IMR-90 (cell line): ENCODE results near the gene XPO6. TPM values are rescaled to one million over a fixed set of nuclear protein-coding genes. Genes with fewer than 3 reads are reported as not detected.

ENCODE experiments used
- ATAC-seq: fragments of 200-7000 bp; cut with Tn5 transposase; 2 replicates; pipeline ENCODE4 v1.9.1; 2020; ENCODE audit warnings: low read depth, mild to moderate bottlenecking, moderate library complexity
- BruUV-seq: library from RNA; stranded (reverse); fragments of 400-500 nt; replicated peaks from 2 replicates; lab custom pipeline; 2021; lab: Mats Ljungman, UMichigan
- CTCF ChIA-PET: fragments of 300-600 bp; formaldehyde crosslinking; extraction: SDS; loops from one replicate; lab custom pipeline; 2021; ENCODE audit warnings: antibody characterized with exemption; lab: Yijun Ruan, JAX
- POLR2A ChIA-PET: fragments of 300-600 bp; sonication (Branson Sonifier 250); formaldehyde crosslinking; loops from one replicate; lab custom pipeline; 2022; ENCODE audit warnings: antibody characterized with exemption; ENCODE audit not compliant: unreplicated experiment; lab: Charles Lee
- DNase-seq: peaks from one replicate; pipeline ENCODE4 v3.0.0; 2013
- H2AFZ ChIP-seq: replicated peaks from 2 replicates; pipeline ENCODE3; 2013; ENCODE audit warnings: low read length, mild to moderate bottlenecking; ENCODE audit not compliant: poor library complexity
- H2AK5ac ChIP-seq: 2 replicates; pipeline ENCODE4 v1.6.1; 2013; ENCODE audit warnings: low read depth, low read length, inconsistent platforms
- H2AK9ac ChIP-seq: replicated peaks from 2 replicates; pipeline ENCODE3; 2013; ENCODE audit warnings: mild to moderate bottlenecking, low read depth, low read length, moderate library complexity; ENCODE audit not compliant: poor library complexity
- H2BK120ac ChIP-seq: 2 replicates; pipeline ENCODE4 v1.6.1; 2013; ENCODE audit warnings: low read depth, low read length, inconsistent platforms
- H2BK15ac ChIP-seq: 3 replicates; pipeline ENCODE4 v1.6.1; 2013; ENCODE audit warnings: low read depth, low read length, inconsistent platforms
- H2BK20ac ChIP-seq: 2 replicates; pipeline ENCODE4 v1.6.1; 2013; ENCODE audit warnings: low read depth, mild to moderate bottlenecking, inconsistent platforms, low read length, moderate library complexity
- H2BK5ac ChIP-seq: 2 replicates; pipeline ENCODE4 v1.6.1; 2013; ENCODE audit warnings: mild to moderate bottlenecking, low read depth, low read length, inconsistent platforms; ENCODE audit not compliant: poor library complexity, severe bottlenecking
- H3K14ac ChIP-seq: replicated peaks from 2 replicates; pipeline ENCODE4 v1.6.1; 2013; ENCODE audit warnings: low read depth, low read length, inconsistent platforms
- H3K18ac ChIP-seq: 2 replicates; pipeline ENCODE4 v1.6.1; 2013; ENCODE audit warnings: low read depth, low read length, control low read depth
- H3K23ac ChIP-seq: 2 replicates; pipeline ENCODE4 v1.6.1; 2013; ENCODE audit warnings: low read depth, low read length, inconsistent platforms
- H3K27ac ChIP-seq: 2 replicates; pipeline ENCODE4 v1.5.1; 2013; ENCODE audit warnings: mild to moderate bottlenecking, control low read depth, low read length; ENCODE audit not compliant: insufficient read depth
- H3K27me3 ChIP-seq: 2 replicates; pipeline ENCODE4 v1.6.1; 2013; ENCODE audit warnings: low read length; ENCODE audit not compliant: control insufficient read depth, insufficient read depth
- H3K36me3 ChIP-seq: 2 replicates; pipeline ENCODE4 v1.6.1; 2013; ENCODE audit warnings: low read length, mixed read lengths; ENCODE audit not compliant: control insufficient read depth, insufficient read depth
- H3K4ac ChIP-seq: 2 replicates; pipeline ENCODE4 v1.6.1; 2013; ENCODE audit warnings: low read depth, low read length, inconsistent platforms
- H3K4me1 ChIP-seq: 2 replicates; pipeline ENCODE4 v1.6.1; 2013; ENCODE audit warnings: low read length, mixed read lengths; ENCODE audit not compliant: control insufficient read depth, insufficient read depth
- H3K4me2 ChIP-seq: 2 replicates; pipeline ENCODE4 v1.6.1; 2013; ENCODE audit warnings: low read depth, mild to moderate bottlenecking, control low read depth, low read length, moderate library complexity
- H3K4me3 ChIP-seq: 2 replicates; pipeline ENCODE4 v1.5.1; 2013; ENCODE audit warnings: low read depth, mild to moderate bottlenecking, control low read depth, low read length, moderate library complexity; ENCODE audit not compliant: insufficient read depth
- H3K56ac ChIP-seq: 2 replicates; pipeline ENCODE4 v1.6.1; 2013; ENCODE audit warnings: low read length, inconsistent platforms; ENCODE audit not compliant: insufficient read depth; ENCODE audit errors: extremely low read depth
- H3K79me1 ChIP-seq, 2 experiments: 2 replicates each; pipeline ENCODE4 v1.6.1; 2013; ENCODE audit warnings: low read length in 2 of 2, inconsistent platforms in 1 of 2, low read depth in 1 of 2
- H3K9ac ChIP-seq: 2 replicates; pipeline ENCODE4 v1.6.1; 2013; ENCODE audit warnings: low read depth, low read length, control low read depth
- H3K9me1 ChIP-seq: 2 replicates; pipeline ENCODE4 v1.6.1; 2013; ENCODE audit warnings: low read length, inconsistent platforms; ENCODE audit not compliant: insufficient read depth
- H3K9me3 ChIP-seq: 2 replicates; pipeline ENCODE4 v1.6.1; 2013; ENCODE audit warnings: low read length; ENCODE audit not compliant: control insufficient read depth, insufficient read depth
- H4K20me1 ChIP-seq: 2 replicates; pipeline ENCODE4 v1.6.1; 2013; ENCODE audit warnings: low read length, inconsistent platforms; ENCODE audit not compliant: insufficient read depth
- H4K5ac ChIP-seq: 2 replicates; pipeline ENCODE4 v1.6.1; 2013; ENCODE audit warnings: mild to moderate bottlenecking, low read depth, low read length, control low read depth
- H4K8ac ChIP-seq, 2 experiments: 2 replicates each; pipeline ENCODE4 v1.6.1; 2013; ENCODE audit warnings: low read depth in 2 of 2, low read length in 2 of 2, control low read depth in 1 of 2, inconsistent platforms in 1 of 2
- H4K91ac ChIP-seq: 2 replicates; pipeline ENCODE4 v1.6.1; 2013; ENCODE audit warnings: low read depth, low read length, inconsistent platforms; ENCODE audit not compliant: insufficient read depth
- BHLHE40 ChIP-seq: fragments of 150-350 bp; IDR thresholded peaks from 2 replicates; pipeline ENCODE4 v1.6.1; 2016; ENCODE audit warnings: mild to moderate bottlenecking, low read depth, low read length
- CEBPB ChIP-seq: IDR thresholded peaks from 2 replicates; pipeline ENCODE4 v1.6.1; 2012; ENCODE audit warnings: low read depth, low read length, improper control_type of control experiment
- CHD1 ChIP-seq: IDR thresholded peaks from 2 replicates; pipeline ENCODE4 v1.6.1; 2012; ENCODE audit warnings: low read depth, low read length, improper control_type of control experiment
- ELK1 ChIP-seq: fragments of 150-350 bp; IDR thresholded peaks from 2 replicates; pipeline ENCODE4 v1.6.1; 2016; ENCODE audit warnings: low read depth, mild to moderate bottlenecking, low read length, moderate library complexity, borderline replicate concordance
- FOS ChIP-seq: fragments of 150-350 bp; IDR thresholded peaks from 2 replicates; pipeline ENCODE4 v1.6.1; 2016; ENCODE audit warnings: low read depth, low read length
- MAFK ChIP-seq: IDR thresholded peaks from 2 replicates; pipeline ENCODE4 v1.6.1; 2012; ENCODE audit warnings: low read depth, low read length, improper control_type of control experiment
- MAZ ChIP-seq: IDR thresholded peaks from 2 replicates; pipeline ENCODE4 v1.6.1; 2012; ENCODE audit warnings: low read depth, mild to moderate bottlenecking, low read length, improper control_type of control experiment, moderate library complexity, borderline replicate concordance
- MXI1 ChIP-seq: IDR thresholded peaks from 2 replicates; pipeline ENCODE4 v1.6.1; 2012; ENCODE audit warnings: low read depth, mild to moderate bottlenecking, low read length, moderate library complexity, borderline replicate concordance
- NFE2L2 ChIP-seq: fragments of 150-350 bp; IDR thresholded peaks from 2 replicates; pipeline ENCODE4 v1.6.1; 2016; ENCODE audit warnings: low read depth, mild to moderate bottlenecking, low read length
- POLR2A ChIP-seq: IDR thresholded peaks from 2 replicates; pipeline ENCODE4 v1.6.1; 2012; ENCODE audit warnings: mild to moderate bottlenecking, low read depth, low read length
- RCOR1 ChIP-seq: IDR thresholded peaks from 2 replicates; pipeline ENCODE4 v1.6.1; 2012; ENCODE audit warnings: mild to moderate bottlenecking, low read length, improper control_type of control experiment; ENCODE audit not compliant: insufficient replicate concordance
- SMC3 ChIP-seq: fragments of 150-350 bp; IDR thresholded peaks from 2 replicates; pipeline ENCODE4 v1.6.1; 2016; ENCODE audit warnings: low read depth, mild to moderate bottlenecking, antibody characterized with exemption, low read length, moderate library complexity
- USF2 ChIP-seq: fragments of 150-350 bp; IDR thresholded peaks from 2 replicates; pipeline ENCODE4 v1.6.1; 2017; ENCODE audit warnings: mild to moderate bottlenecking, antibody characterized with exemption, low read length, low read depth
- WGBS, 2 experiments: methylation state at CpG; one replicate each; pipeline versions ENCODE4 v1.1.5 to v1.1.7; 2013; ENCODE audit warnings: missing lambda C conversion rate in 2 of 2; ENCODE audit not compliant: insufficient read length in 1 of 2; ENCODE audit errors: extremely low coverage in 2 of 2; 5-methylcytosine and 5-hydroxymethylcytosine counted together
- dilution Hi-C: fragments of 300-500 bp; cut with HindIII; formaldehyde crosslinking; loops from one replicate; pipeline ENCODE4 v1.14.3; 2018; ENCODE audit warnings: low sequenced_read_pairs; ENCODE audit not compliant: unreplicated experiment
- in situ Hi-C: fragments of 300-500 bp; cut with MboI; formaldehyde crosslinking; loops from 3 replicates; pipeline ENCODE4 v1.14.3; 2019; ENCODE audit warnings: low sequenced_read_pairs, inconsistent platforms, mixed read lengths
- intact Hi-C: fragments of 100-400 bp; cut with micrococcal nuclease; formaldehyde crosslinking; loops from 2 replicates; pipeline ENCODE4 v1.10.0; 2022
- polyA plus RNA-seq, 3 experiments: library from polyadenylated mRNA; depleted of rRNA; stranded (reverse); fragments of >200 nt; gene quantifications; 2 replicates each; pipeline ENCODE4 v1.2.3, GENCODE V29; 2012; ENCODE audit warnings: low replicate concordance in 1 of 3
- total RNA-seq: library from RNA; depleted of rRNA; stranded (reverse); fragments of >200 nt; gene quantifications from 2 replicates; pipeline ENCODE4 v1.2.3, GENCODE V29; 2012

XPO6 gene
- total and polyA plus RNA-seq, 2 of the 4 experiments (the other 2 are of a cell fraction) = 108 to 184 TPM

GRCh38 chr16:28068976-28069375 lies 142.8 kb downstream of the XPO6 start:
- ChIA-PET POLR2A (no interaction called here), CTCF (interaction anchor here (1.0 to 1.8 kb wide), 2 partner anchors 289 to 429 kb away, joined by 4 to 5 read pairs; no protein-coding TSS in a partner anchor)
- Histone ChIP-seq H3K14ac (no peak overlapping the region), H3K9me3 (no peaks in the 10 kb centered on the region), H4K91ac (no peak overlapping the region), H3K4me3 (no peak overlapping the region), H3K36me3 (no peaks in the 10 kb centered on the region), H4K5ac (no peak overlapping the region), H2BK20ac (no peak overlapping the region), H3K9ac (no peak overlapping the region), H3K79me1 (no peaks in the 10 kb centered on the region), H4K8ac (no peak overlapping the region), H2BK5ac (no peak overlapping the region), H2BK15ac (no peak overlapping the region), H2AK9ac (no peak overlapping the region), H2BK120ac (no peak overlapping the region), H3K23ac (no peak overlapping the region), H3K27me3 (peaks cover 33% of the 10 kb centered on the region), H3K18ac (no peak overlapping the region), H3K4ac (no peak overlapping the region), H3K27ac (no peak overlapping the region), H3K4me1 (no peaks in the 10 kb centered on the region), H3K9me1 (0 out of 2 replicates have a peak, but pooled peaks cover 4% of the 10 kb centered on the region), H2AK5ac (no peak overlapping the region), H3K56ac (no peak overlapping the region), H3K4me2 (no peak overlapping the region), H4K20me1 (no peaks in the 10 kb centered on the region), H2AFZ (no peak overlapping the region)
- dilution Hi-C loops (no loop called here), in situ Hi-C loops (loop anchor here (10.0 kb wide), 1 partner anchor 284 kb away; no protein-coding TSS in a partner anchor), intact Hi-C loops (no loop called here)
- TF ChIP-seq FOS (no peak), ELK1 (no peak), MAFK (no peak), RCOR1 (no peak), MXI1 (no peak), POLR2A (no peak), CEBPB (no peak), MAZ (no peak), USF2 (no peak), BHLHE40 (no peak), CHD1 (no peak), NFE2L2 (no peak), SMC3 (no peak)
- BruUV-seq = no TSS peak
- 60% methylated on average over 2 of the region's 7 CpGs; no CpG with 5 or more reads in 1 of the 2 experiments for WGBS, 2 experiments
- DNase-seq (no peak), ATAC-seq (no peak)
